Liver (tissue), 9 donors: Measurements from ENCODE around the gene FOXA2. TPM values are rescaled to one million over a fixed set of nuclear protein-coding genes. Genes with fewer than 3 reads are reported as not detected.

Experiments used
- DNase-seq: peaks from one replicate; pipeline ENCODE4 v3.0.0-alpha.2; 2017; ENCODE audit warnings: low spot score
- H3K27ac ChIP-seq, 2 donors: one replicate each; pipeline ENCODE4 v1.7.0; 2013; ENCODE audit warnings: inconsistent platforms in 2 of 2, low read length in 2 of 2, control low read depth in 1 of 2, low read depth in 1 of 2, mild to moderate bottlenecking in 1 of 2
- H3K27me3 ChIP-seq, 4 donors: one replicate each; pipeline versions ENCODE4 v1.6.1 to v1.7.0; 2013; ENCODE audit warnings: low read length in 3 of 4, inconsistent platforms in 1 of 4, mild to moderate bottlenecking in 1 of 4, moderate library complexity in 1 of 4; ENCODE audit not compliant: control insufficient read depth in 4 of 4, insufficient read depth in 4 of 4
- H3K36me3 ChIP-seq, 4 donors: one replicate each; pipeline versions ENCODE4 v1.6.1 to v1.7.0; 2013; ENCODE audit warnings: low read length in 3 of 4, mild to moderate bottlenecking in 3 of 4, low read depth in 1 of 4, moderate library complexity in 1 of 4; ENCODE audit not compliant: control insufficient read depth in 4 of 4, insufficient read depth in 3 of 4
- H3K4me1 ChIP-seq, 4 donors: one replicate each; pipeline versions ENCODE4 v1.6.1 to v1.7.0; 2013; ENCODE audit warnings: low read length in 3 of 4, mild to moderate bottlenecking in 3 of 4, moderate library complexity in 1 of 4; ENCODE audit not compliant: control insufficient read depth in 4 of 4, insufficient read depth in 4 of 4
- H3K4me3 ChIP-seq, 3 donors: one replicate each; pipeline versions ENCODE4 v1.6.1 to v1.7.0; 2013; ENCODE audit warnings: low read length in 3 of 3, control low read depth in 1 of 3, low read depth in 1 of 3, mild to moderate bottlenecking in 1 of 3
- H3K9ac ChIP-seq, 2 donors: one replicate each; pipeline ENCODE4 v1.7.0; 2013; ENCODE audit warnings: low read length in 2 of 2, mild to moderate bottlenecking in 2 of 2, moderate library complexity in 2 of 2, control low read depth in 1 of 2, low read depth in 1 of 2
- H3K9me3 ChIP-seq, 4 donors: one replicate each; pipeline versions ENCODE4 v1.6.1 to v1.7.0; 2013; ENCODE audit warnings: low read length in 3 of 4; ENCODE audit not compliant: control insufficient read depth in 4 of 4
- ATF3 ChIP-seq: IDR thresholded peaks from 2 replicates; pipeline ENCODE4 v1.6.1; 2016; ENCODE audit warnings: antibody characterized with exemption
- CTCF ChIP-seq: fragments of 150-350 bp; IDR thresholded peaks from 2 replicates; pipeline ENCODE4 v1.5.1; 2017; ENCODE audit warnings: improper control_type of control experiment, low read depth, low read length; ENCODE audit not compliant: missing input control
- FOXA1 ChIP-seq: IDR thresholded peaks from 2 replicates; pipeline ENCODE4 v1.6.1; 2016; ENCODE audit warnings: antibody characterized with exemption
- FOXA2 ChIP-seq: IDR thresholded peaks from 2 replicates; pipeline ENCODE4 v1.6.1; 2016; ENCODE audit warnings: antibody characterized with exemption
- GABPA ChIP-seq, 2 donors: IDR thresholded peaks in 1 of 2; conservative IDR thresholded peaks in 1 of 2; 2 replicates each; pipeline ENCODE4 v1.6.1; 2016; ENCODE audit warnings: antibody characterized with exemption in 2 of 2, mild to moderate bottlenecking in 1 of 2, moderate library complexity in 1 of 2
- HNF4A ChIP-seq, 2 donors: conservative IDR thresholded peaks; 2 replicates each; pipeline ENCODE4 v1.6.1; 2016; ENCODE audit warnings: antibody characterized with exemption in 2 of 2, mild to moderate bottlenecking in 2 of 2
- HNF4G ChIP-seq: IDR thresholded peaks from 2 replicates; pipeline ENCODE4 v1.6.1; 2016; ENCODE audit warnings: antibody characterized with exemption
- JUND ChIP-seq, 2 donors: IDR thresholded peaks; 2 replicates each; pipeline ENCODE4 v1.6.1; 2016; ENCODE audit warnings: antibody characterized with exemption in 2 of 2
- MAX ChIP-seq: IDR thresholded peaks from 2 replicates; pipeline ENCODE4 v1.6.1; 2016; ENCODE audit warnings: antibody characterized with exemption
- NR2F2 ChIP-seq: IDR thresholded peaks from 2 replicates; pipeline ENCODE4 v1.6.1; 2016; ENCODE audit warnings: antibody characterized with exemption
- REST ChIP-seq: IDR thresholded peaks from 2 replicates; pipeline ENCODE4 v1.6.1; 2016; ENCODE audit warnings: antibody characterized with exemption, mild to moderate bottlenecking
- SP1 ChIP-seq: IDR thresholded peaks from 2 replicates; pipeline ENCODE4 v1.6.1; 2018; ENCODE audit warnings: antibody characterized with exemption, mild to moderate bottlenecking
- TAF1 ChIP-seq: conservative IDR thresholded peaks from 2 replicates; pipeline ENCODE4 v1.6.1; 2016; ENCODE audit warnings: antibody characterized with exemption, mild to moderate bottlenecking
- YY1 ChIP-seq: IDR thresholded peaks from 2 replicates; pipeline ENCODE4 v1.6.1; 2016; ENCODE audit warnings: antibody characterized with exemption, mild to moderate bottlenecking
- WGBS: extraction: QIAGEN DNeasy Blood & Tissue Kit; methylation state at CpG from one replicate; pipeline ENCODE4 v1.1.7; 2013; 5-methylcytosine and 5-hydroxymethylcytosine counted together
- polyA plus RNA-seq, 2 donors: library from polyadenylated mRNA; stranded (reverse) in 1 of 2; unstranded in 1 of 2; fragments of 200-250 nt in 1 of 2; fragments of >200 nt in 1 of 2; fragmentation: Nextera tagmentation in 1 of 2; extraction: Ambion mirVana in 1 of 2; gene quantifications; one replicate each; pipeline versions ENCODE4 v1.2.1 to v1.2.3, GENCODE V29; 2013 to 2015
- total RNA-seq, 2 donors: library from RNA; depleted of rRNA; stranded (reverse); fragments of >200 nt; gene quantifications; one replicate each; pipeline ENCODE4 v1.2.3, GENCODE V29; 2014
- donor health status: healthy.
- donor health status: healthy.
- donor health status: healthy.
- donor health status: healthy.
- donor health status: healthy.

The FOXA2 gene
- total and polyA plus RNA-seq, 4 donors: 5.2 to 12.7 (median 11.1) TPM

DNA sequence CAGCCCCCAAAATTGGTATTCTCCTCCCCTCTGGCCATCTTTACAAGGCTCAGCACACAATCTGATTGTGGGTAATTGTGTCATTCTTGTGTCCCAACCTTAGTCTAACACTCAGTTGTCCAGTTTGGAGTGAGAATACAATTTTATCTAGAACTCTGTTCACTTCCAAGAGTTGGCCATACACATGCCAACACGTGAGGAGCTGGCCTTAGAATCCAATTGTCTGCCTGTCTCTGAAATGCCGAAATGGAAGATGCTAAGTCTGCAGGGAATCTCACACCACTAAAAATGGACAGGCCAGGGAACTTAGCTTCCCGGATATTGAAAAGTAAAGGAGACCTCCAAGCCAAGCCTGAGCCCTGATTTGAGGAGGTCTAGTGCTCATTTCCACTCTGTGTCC, 12.3 kb downstream of the FOXA2 start:
- Histone ChIP-seq H3K27me3 (no peaks in the 10 kb centered on the region), H3K4me1 (peaks cover 4 to 65% (median 52%) of the 10 kb centered on the region in 4 donors), H3K27ac (peak overlapping the region in 1 of 2 donors; percentile 28), H3K9ac (no peak overlapping the region), H3K4me3 (no peak overlapping the region), H3K9me3 (no peaks in the 10 kb centered on the region), H3K36me3 (peaks cover 2 to 6% (median 2%) of the 10 kb centered on the region in 4 donors)
- no peak for DNase-seq
- TF ChIP-seq YY1 (no peak), JUND (IDR thresholded peaks at IDR 0.05) (no peak), REST (no peak), CTCF (no peak), TAF1 (no peak), NR2F2 (no peak), GABPA (IDR thresholded peaks at IDR 0.05 in 1 of 2, conservative IDR thresholded peaks at IDR 0.05 in 1 of 2) (no peak)
- WGBS: 44% methylated on average over 3 of the region's 3 CpGs

DNA sequence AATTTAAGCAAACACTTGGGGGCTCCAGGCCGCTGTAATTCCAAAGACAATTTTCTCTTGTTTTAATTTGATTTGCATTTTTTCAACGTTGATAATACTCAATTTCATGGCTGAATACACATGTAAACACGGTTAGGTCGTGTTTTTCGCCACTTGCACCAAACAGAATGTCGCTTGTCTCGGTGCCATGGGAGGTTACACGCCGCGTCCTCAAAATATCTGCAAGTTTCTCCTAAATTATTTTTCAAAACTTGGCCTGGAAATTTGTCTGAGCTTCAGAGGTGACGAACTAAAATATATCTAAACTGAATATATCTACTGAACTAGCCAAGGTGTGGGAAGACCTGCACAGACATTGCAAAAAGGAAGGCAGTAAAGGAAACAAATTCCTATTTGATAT, 15.0 kb downstream of the FOXA2 start:
- H3K27ac ChIP-seq: no peak overlapping the region
- WGBS: 48% methylated on average over 11 of the region's 11 CpGs

DNA sequence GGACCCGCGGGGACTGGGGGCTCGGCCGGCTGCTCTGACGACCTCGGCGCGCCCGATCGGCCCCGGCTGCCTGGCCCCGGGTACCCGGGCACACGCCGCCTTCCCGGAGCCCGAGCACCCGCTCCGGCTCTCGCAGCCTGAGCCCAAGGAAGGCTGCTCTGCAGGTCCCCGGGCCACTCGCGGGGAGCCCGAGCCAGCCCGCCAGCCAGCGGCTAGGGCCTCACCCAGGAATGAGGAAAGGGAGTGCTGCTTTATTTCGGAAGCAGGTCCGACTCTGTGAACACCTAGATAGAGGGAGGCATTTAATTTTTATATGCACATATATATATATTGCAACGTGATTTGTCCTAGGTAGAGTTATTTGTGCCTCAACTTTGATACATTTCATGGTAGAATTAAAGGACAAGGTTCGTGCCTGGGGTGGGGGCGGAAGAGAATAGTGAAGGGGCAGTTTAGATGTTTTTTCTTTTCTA, 15.5 kb downstream of the FOXA2 start:
- Histone ChIP-seq H3K9me3 (no peaks in the 10 kb centered on the region), H3K27me3 (no peaks in the 10 kb centered on the region), H3K4me1 (peaks cover 8 to 61% (median 52%) of the 10 kb centered on the region in 4 donors), H3K4me3 (no peak overlapping the region), H3K27ac (no peak overlapping the region), H3K36me3 (peaks cover 8 to 21% (median 12%) of the 10 kb centered on the region in 4 donors), H3K9ac (peak overlapping the region in 1 of 2 donors; percentile 29)
- no peak for DNase-seq
- 48% methylated on average over 31 of the region's 31 CpGs for WGBS
- no peak for TF ChIP-seq JUND (IDR thresholded peaks at IDR 0.05)
- no peak for TF ChIP-seq MAX
- TF ChIP-seq GABPA (IDR thresholded peaks at IDR 0.05 in 1 of 2, conservative IDR thresholded peaks at IDR 0.05 in 1 of 2): no peak
- no peak for TF ChIP-seq HNF4G
- no peak for TF ChIP-seq FOXA2
- no peak for TF ChIP-seq FOXA1
- no peak for TF ChIP-seq ATF3
- no peak for TF ChIP-seq TAF1
- no peak for TF ChIP-seq HNF4A (conservative IDR thresholded peaks at IDR 0.05)
- no peak for TF ChIP-seq SP1
- no peak for TF ChIP-seq REST

More for the DNA sequence above, 15.0 kb downstream of the FOXA2 start:
- no peak for TF ChIP-seq JUND (IDR thresholded peaks at IDR 0.05)
- TF ChIP-seq NR2F2: no peak
- no peak for TF ChIP-seq GABPA (IDR thresholded peaks at IDR 0.05 in 1 of 2, conservative IDR thresholded peaks at IDR 0.05 in 1 of 2)
- no peak for TF ChIP-seq HNF4G
- no peak for TF ChIP-seq ATF3
- no peak for TF ChIP-seq TAF1
- peaks cover 8 to 19% (median 11%) of the 10 kb centered on the region in 4 donors for H3K36me3 ChIP-seq
- no peaks in the 10 kb centered on the region for H3K27me3 ChIP-seq
- no peaks in the 10 kb centered on the region for H3K9me3 ChIP-seq
- peaks cover 6 to 60% (median 52%) of the 10 kb centered on the region in 4 donors for H3K4me1 ChIP-seq
- peak overlapping the region in 1 of 2 donors; percentile 29 for H3K9ac ChIP-seq
- DNase-seq: no peak
- no peak overlapping the region for H3K4me3 ChIP-seq
